Memory B cell (primary cell): ENCODE measurements around the gene MEMO1.

ENCODE experiments used
- ATAC-seq: fragments of 150-1000 bp; cut with Tn5 transposase; 2 replicates; pipeline ENCODE4 v1.10.0; 2021; ENCODE audit warnings: low read depth, mild to moderate bottlenecking, moderate library complexity
- DNase-seq, 2 donors: peaks; one replicate each; pipeline ENCODE4 v3.0.0; 2022; ENCODE audit warnings: low spot score in 2 of 2
- H3K27ac Mint-ChIP-seq: one replicate; pipeline ENCODE4 v1.8.0; 2022; ENCODE audit warnings: mild to moderate bottlenecking, moderate library complexity, mixed read lengths
- H3K27me3 Mint-ChIP-seq: one replicate; pipeline ENCODE4 v1.8.0; 2022; ENCODE audit warnings: mixed read lengths
- H3K36me3 Mint-ChIP-seq: one replicate; pipeline ENCODE4 v1.8.0; 2022; ENCODE audit warnings: mild to moderate bottlenecking, mixed read lengths
- H3K4me1 Mint-ChIP-seq: one replicate; pipeline ENCODE4 v1.8.0; 2022; ENCODE audit warnings: mixed read lengths
- H3K4me3 Mint-ChIP-seq: one replicate; pipeline ENCODE4 v1.8.0; 2022; ENCODE audit warnings: mild to moderate bottlenecking, moderate library complexity, mixed read lengths
- H3K9me3 Mint-ChIP-seq: one replicate; pipeline ENCODE4 v1.8.0; 2022; ENCODE audit warnings: mixed read lengths

The MEMO1 gene

DNA sequence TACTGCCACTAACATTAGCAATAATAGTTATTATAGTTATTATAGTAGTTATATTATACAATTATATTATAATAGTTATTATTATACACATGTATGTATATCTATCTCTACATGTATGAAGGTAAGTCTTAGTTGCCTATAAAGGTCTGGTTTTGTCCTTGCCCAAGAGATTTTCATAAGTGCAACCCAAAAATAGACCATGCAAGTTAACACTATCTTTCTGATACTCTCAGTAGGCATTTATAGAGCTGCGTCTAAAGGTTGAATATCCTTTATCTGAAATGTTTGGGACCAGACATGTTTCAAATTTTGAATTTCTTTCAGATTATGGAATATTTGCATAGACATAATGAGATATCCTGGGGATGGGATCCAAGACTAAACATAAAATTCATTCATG is 175.4 kb downstream of the MEMO1 start:
- no peaks in the 10 kb centered on the region for H3K27me3 Mint-ChIP-seq
- H3K9me3 Mint-ChIP-seq, result peaks cover 2% of the 10 kb centered on the region
- no peak for DNase-seq
- H3K27ac Mint-ChIP-seq, result no peak overlapping the region
- H3K4me1 Mint-ChIP-seq, result peaks cover 2% of the 10 kb centered on the region
- peaks cover 2% of the 10 kb centered on the region for H3K36me3 Mint-ChIP-seq
- no peak for ATAC-seq
- H3K4me3 Mint-ChIP-seq, result no peak overlapping the region

DNA sequence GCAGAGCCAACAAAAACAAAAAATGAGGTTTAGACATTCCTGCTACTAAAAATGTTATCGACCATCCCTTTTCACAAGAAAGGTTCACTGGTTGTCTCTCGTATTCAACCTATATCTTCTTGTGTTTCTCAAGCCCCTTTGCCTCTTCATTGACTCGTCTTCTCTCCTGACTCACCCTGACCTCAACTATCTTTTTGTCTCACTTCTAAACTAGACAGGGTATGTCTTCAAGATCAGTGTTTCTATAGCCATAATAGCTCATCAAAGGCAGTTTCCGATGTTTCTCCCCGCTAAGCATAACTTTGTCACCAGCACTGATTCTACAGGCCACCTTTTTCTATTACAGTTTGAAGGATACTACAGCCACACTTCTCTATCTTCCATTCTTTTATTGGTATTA is 178.4 kb downstream of the MEMO1 start:
- Mint-ChIP-seq H3K4me3 (no peak overlapping the region), H3K4me1 (peaks cover 2% of the 10 kb centered on the region), H3K27ac (no peak overlapping the region), H3K9me3 (peaks cover 8% of the 10 kb centered on the region), H3K27me3 (peaks cover 7% of the 10 kb centered on the region), H3K36me3 (peaks cover 4% of the 10 kb centered on the region)
- no peak for ATAC-seq
- DNase-seq, result no peak

DNA sequence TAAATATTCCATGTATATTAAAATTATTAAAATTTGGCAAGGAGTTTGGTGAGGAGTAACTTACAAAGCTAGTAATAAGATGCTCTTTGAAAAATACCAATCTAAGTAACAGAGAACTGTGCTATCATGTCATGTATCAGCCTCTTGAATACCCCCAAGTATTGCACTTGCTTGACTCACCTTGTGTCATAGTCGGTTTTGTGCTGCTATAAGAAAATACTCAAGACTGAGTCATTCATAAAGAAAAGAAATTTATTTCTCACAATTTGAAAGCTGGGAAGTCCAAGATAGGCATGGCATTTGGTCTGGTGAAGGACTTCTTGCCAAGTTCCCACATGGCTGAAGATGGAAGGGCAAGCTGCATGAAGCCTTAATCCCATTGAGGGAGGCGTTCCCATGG is 179.2 kb downstream of the MEMO1 start:
- no peak for ATAC-seq
- Mint-ChIP-seq H3K4me3 (no peak overlapping the region), H3K27ac (no peak overlapping the region), H3K36me3 (peaks cover 4% of the 10 kb centered on the region), H3K4me1 (peaks cover 2% of the 10 kb centered on the region), H3K27me3 (peaks cover 7% of the 10 kb centered on the region), H3K9me3 (peaks cover 8% of the 10 kb centered on the region)
- DNase-seq, result no peak

DNA sequence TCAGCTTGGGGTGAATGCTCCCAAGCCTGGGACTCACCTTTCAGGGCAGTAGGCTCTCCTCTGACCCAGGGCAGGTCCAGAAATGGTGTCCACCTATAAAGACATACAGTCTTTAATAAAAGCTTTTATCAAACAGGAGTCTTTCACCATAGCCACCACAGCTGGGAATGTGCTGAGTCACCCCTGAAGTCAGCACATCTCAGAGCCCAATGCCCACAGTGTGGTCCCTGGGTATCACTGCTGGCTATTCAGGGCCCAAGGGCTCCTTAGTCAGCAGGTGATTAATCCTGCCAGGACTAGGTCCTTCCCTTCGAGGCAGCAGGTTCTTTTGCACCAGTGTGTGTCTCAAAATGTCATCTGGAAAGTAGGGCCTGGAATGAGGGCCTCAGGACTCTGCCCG is 181.9 kb downstream of the MEMO1 start:
- H3K27me3 Mint-ChIP-seq, result peaks cover 7% of the 10 kb centered on the region
- H3K4me1 Mint-ChIP-seq, result no peaks in the 10 kb centered on the region
- peaks cover 10% of the 10 kb centered on the region for H3K9me3 Mint-ChIP-seq
- DNase-seq (no peak), ATAC-seq (no peak)
- H3K36me3 Mint-ChIP-seq, result peaks cover 3% of the 10 kb centered on the region
- no peak overlapping the region for H3K27ac Mint-ChIP-seq
- no peak overlapping the region for H3K4me3 Mint-ChIP-seq

- peaks cover 2% of the 10 kb centered on the region for H3K4me1 Mint-ChIP-seq
- peaks cover 7% of the 10 kb centered on the region for H3K27me3 Mint-ChIP-seq
- ATAC-seq, result no peak
- no peak overlapping the region for H3K4me3 Mint-ChIP-seq
- H3K9me3 Mint-ChIP-seq, result peaks cover 22% of the 10 kb centered on the region
- no peak overlapping the region for H3K27ac Mint-ChIP-seq
- H3K36me3 Mint-ChIP-seq, result peaks cover 11% of the 10 kb centered on the region
- no peak for DNase-seq
These were observed 187.2 kb downstream of the MEMO1 start for GRCh38 chr2:31823558-31823957.

DNA sequence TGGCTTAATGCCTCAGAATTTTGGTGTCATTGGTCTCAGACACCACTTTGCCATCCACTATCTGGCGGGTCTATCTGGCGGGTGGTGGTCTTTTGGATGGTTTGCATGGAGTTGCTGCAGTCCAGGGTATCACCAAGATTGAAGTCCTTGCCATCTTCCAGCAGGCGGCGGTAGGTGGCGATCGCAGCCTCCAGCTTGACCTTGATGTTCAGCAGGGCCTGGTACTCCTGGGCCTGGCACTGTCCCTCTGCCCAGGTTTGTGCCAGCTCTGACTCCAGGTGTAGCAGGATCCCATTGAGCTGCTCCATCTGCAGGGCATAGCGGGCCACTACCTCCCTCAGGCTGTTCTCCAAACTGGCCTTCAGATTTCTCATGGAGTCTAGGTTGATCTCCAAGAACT is 188.2 kb downstream of the MEMO1 start:
- ATAC-seq (no peak), DNase-seq (no peak)
- Mint-ChIP-seq H3K4me1 (peaks cover 2% of the 10 kb centered on the region), H3K36me3 (peaks cover 10% of the 10 kb centered on the region), H3K4me3 (no peak overlapping the region), H3K27ac (no peak overlapping the region), H3K27me3 (peaks cover 2% of the 10 kb centered on the region), H3K9me3 (peaks cover 17% of the 10 kb centered on the region)
